Activated T-helper 1 cell treated with anti-CD3 and anti-CD28 coated beads, Interleukin-12 subunit alpha, Interleukin-12 subunit beta, Interleukin-2, Interleukin-4 antibody, amounts not matched to agents 30 ng/mL and 10 ng/mL and 1 ng/mL, durations not matched to agents 14 hours and 24 hours and 36 hours (primary cell): Measurements from ENCODE around the gene UBTF. TPM values are rescaled to one million over a fixed set of nuclear protein-coding genes. Genes with fewer than 3 reads are reported as not detected.
A peak's percentile ranks its signal among the peaks of the same experiment; 100 is the strongest.

ENCODE experiments used
- DNase-seq: peaks from one replicate; pipeline ENCODE4 v3.0.0; 2021; ENCODE audit warnings: low spot score
- H3K27ac Mint-ChIP-seq: one replicate; pipeline ENCODE4 v1.8.0; 2021; ENCODE audit warnings: mild to moderate bottlenecking, mixed read lengths
- H3K27me3 Mint-ChIP-seq: one replicate; pipeline ENCODE4 v1.8.0; 2022; ENCODE audit warnings: mild to moderate bottlenecking, moderate library complexity, mixed read lengths; ENCODE audit not compliant: insufficient read depth
- H3K36me3 Mint-ChIP-seq: one replicate; pipeline ENCODE4 v1.8.0; 2021; ENCODE audit warnings: low read depth, mixed read lengths
- H3K4me1 Mint-ChIP-seq: one replicate; pipeline ENCODE4 v1.8.0; 2021; ENCODE audit warnings: low read depth, mixed read lengths
- H3K4me3 Mint-ChIP-seq: one replicate; pipeline ENCODE4 v1.8.0; 2021; ENCODE audit warnings: mild to moderate bottlenecking, moderate library complexity, mixed read lengths
- H3K9me3 Mint-ChIP-seq: one replicate; pipeline ENCODE4 v1.8.0; 2021; ENCODE audit warnings: mixed read lengths
- intact Hi-C: fragments of 100-400 bp; cut with micrococcal nuclease; formaldehyde crosslinking; loops from one replicate; pipeline ENCODE4 v1.15.1; 2024
- total RNA-seq: library from RNA; stranded (reverse); gene quantifications from 2 replicates; pipeline ENCODE4 v1.2.3, GENCODE V29; 2022

UBTF gene
- total RNA-seq, 1 donor from 2014 or later = 215 TPM

DNA sequence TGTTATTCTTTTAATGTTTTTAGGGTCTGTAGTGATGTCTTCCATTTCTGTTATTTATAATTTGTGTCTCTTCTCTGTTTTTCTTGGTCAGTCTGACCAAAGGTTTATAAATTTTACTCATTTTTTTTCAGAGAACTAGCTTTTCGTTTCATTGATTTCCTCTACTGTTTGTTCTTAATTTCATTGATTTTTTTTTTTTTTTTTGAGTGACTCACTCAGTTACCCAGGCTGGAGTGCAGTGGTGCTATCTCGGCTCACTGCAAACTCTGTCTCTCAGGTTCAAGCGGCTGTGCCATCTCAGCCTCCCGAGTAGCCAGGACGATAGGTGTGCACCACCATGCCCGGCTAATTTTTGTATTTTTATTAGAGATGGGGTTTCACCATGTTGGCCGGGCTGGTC is 12.6 kb upstream of the UBTF start:
- peaks cover 10% of the 10 kb centered on the region for H3K27me3 Mint-ChIP-seq
- H3K4me1 Mint-ChIP-seq = peaks cover 7% of the 10 kb centered on the region
- H3K4me3 Mint-ChIP-seq = no peak overlapping the region
- no peaks in the 10 kb centered on the region for H3K36me3 Mint-ChIP-seq
- no peak for DNase-seq
- H3K27ac Mint-ChIP-seq = no peak overlapping the region
- no peaks in the 10 kb centered on the region for H3K9me3 Mint-ChIP-seq
- intact Hi-C loops = no loop called here

DNA sequence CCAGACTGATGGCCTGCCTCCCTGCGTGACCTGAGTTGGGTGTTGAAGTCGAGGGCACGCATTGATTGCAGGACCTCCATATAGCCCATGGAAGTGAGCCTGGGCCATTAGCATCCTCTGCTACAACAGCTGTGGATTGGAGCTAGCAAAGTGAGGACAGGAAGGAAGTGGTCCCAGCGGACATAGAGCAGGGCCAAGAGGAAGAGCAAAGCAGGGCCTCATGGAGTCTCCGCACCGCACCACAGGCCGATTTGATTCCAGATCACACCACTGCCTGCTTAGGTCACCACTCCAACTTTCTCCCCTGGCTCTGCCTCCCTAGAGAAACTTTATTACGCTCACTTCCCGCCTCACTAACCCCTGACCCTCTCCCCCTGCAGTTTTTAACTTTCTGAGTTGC is 10.7 kb upstream of the UBTF start:
- no peak overlapping the region for H3K27ac Mint-ChIP-seq
- H3K27me3 Mint-ChIP-seq = peaks cover 6% of the 10 kb centered on the region
- H3K36me3 Mint-ChIP-seq = no peaks in the 10 kb centered on the region

DNA sequence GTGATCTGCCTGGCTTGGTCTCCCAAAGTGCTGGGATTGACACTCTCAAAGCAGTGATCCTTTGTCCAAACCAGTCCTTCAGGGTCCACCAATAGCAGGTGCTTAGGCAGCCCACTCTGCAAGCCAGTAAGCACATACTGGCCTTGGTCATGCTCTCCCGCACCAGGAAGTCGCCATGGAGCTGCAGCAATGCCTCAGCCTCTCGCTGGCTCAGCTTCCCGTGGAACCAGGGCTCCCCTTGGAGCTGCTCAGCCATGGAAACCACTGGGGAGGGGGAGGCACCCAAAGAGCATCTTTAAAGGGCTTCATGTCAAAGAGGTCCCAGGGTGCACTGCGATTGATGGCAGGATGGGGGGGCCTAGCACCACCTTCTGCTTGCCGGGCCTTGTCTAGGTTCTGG is 9.6 kb upstream of the UBTF start:
- H3K9me3 Mint-ChIP-seq = no peaks in the 10 kb centered on the region
- DNase-seq = no peak
- H3K27me3 Mint-ChIP-seq = peaks cover 4% of the 10 kb centered on the region
- H3K27ac Mint-ChIP-seq = no peak overlapping the region
- no peaks in the 10 kb centered on the region for H3K4me1 Mint-ChIP-seq
- intact Hi-C loops = no loop called here
- H3K4me3 Mint-ChIP-seq = no peak overlapping the region
- H3K36me3 Mint-ChIP-seq = no peaks in the 10 kb centered on the region

More for the DNA sequence above, 10.7 kb upstream of the UBTF start:
- DNase-seq = no peak
- intact Hi-C loops = no loop called here
- Mint-ChIP-seq H3K4me3 (no peak overlapping the region), H3K4me1 (peaks cover 5% of the 10 kb centered on the region), H3K9me3 (no peaks in the 10 kb centered on the region)

DNA sequence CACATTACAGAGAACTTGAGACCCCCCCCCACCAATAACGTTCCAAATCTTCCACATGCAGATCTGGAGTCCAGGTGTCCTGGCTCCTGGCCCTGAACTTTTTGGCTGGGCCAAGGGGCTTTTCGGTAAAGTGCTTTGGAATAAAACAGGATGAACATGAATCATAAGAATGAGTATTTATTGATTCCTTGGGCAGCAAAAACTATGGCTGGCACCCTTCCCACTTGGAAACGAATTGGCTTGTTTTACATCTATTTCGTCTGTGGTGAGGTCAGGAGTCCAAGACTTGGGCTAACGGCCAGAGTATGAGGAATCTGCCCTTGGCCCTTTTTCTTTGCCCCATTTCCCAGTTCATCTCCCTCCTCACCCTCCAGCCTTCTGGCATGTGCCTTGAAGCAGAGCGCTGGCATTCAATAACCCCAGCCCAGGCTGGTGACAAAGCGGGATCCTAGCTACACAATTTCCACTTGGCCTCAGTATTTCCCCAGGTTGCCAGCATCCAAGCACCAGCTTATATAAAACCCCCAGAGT is 4.1 kb upstream of the UBTF start:
- Mint-ChIP-seq H3K36me3 (peaks cover 1% of the 10 kb centered on the region), H3K27me3 (peaks cover 2% of the 10 kb centered on the region), H3K27ac (no peak overlapping the region), H3K4me1 (peaks cover 16% of the 10 kb centered on the region), H3K4me3 (peak overlapping the region; percentile 26), H3K9me3 (no peaks in the 10 kb centered on the region)
- intact Hi-C loops = loop anchor here (2.0 kb wide), 1 partner anchor 23 kb away; no protein-coding TSS in a partner anchor
- DNase-seq = no peak

DNA sequence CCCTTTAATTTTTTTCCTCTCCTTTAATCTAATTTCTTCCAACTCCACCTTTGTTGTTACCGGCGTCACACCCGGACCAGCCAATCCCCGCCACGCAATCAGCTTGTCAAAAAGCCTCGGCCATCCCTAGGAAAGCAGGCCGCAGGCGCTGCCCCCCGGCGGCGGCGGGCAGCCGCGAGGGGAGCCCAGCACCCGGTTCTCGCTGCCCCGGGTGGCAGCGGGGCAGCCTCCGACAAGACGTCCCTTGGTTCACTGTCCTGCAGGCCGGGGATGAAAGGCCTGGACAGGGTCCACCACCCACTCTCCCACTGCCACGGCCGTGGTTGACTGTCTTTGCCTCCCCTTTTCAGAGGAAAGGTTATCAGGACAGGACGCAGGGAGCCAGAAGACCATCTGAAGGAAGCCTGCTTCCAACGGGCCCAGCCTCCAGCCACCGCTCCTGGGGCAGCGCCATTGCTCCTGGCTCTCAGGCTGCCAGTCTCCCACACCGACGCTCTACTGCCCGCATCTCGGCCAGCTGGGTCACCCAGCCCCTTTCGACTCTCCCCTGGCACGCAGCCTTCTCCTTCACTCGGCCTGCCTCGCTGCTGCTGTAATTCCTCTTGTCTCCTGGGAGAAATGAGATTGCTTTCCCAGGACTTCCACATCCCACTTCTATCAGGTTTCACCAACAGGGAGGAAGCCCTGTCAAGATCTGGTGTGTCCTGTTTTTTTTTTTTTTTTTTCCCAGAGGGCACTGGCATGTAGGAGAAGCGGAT is 2.8 kb upstream of the UBTF start:
- H3K4me1 Mint-ChIP-seq = peaks cover 21% of the 10 kb centered on the region
- H3K9me3 Mint-ChIP-seq = no peaks in the 10 kb centered on the region
- peaks cover 2% of the 10 kb centered on the region for H3K27me3 Mint-ChIP-seq
- peaks cover 5% of the 10 kb centered on the region for H3K36me3 Mint-ChIP-seq
- intact Hi-C loops = loop anchor here (2.0 kb wide), 1 partner anchor 25 kb away; no protein-coding TSS in a partner anchor
- peak overlapping the region; percentile 96 for H3K27ac Mint-ChIP-seq
- DNase-seq = peak; percentile 42
- peak overlapping the region; percentile 92 for H3K4me3 Mint-ChIP-seq

DNA sequence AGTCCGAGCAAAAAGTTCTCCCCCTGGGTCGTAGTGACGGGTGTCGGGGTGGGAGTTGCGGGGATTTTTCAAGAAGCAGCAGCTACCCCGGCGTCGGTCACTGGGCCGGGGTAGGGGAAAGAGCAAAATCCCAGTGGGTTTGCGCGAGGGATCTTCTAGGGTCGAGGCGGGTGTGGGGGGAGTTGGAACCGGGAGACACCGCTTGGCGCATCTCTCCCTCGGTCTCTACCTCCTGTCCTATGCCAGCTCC is 2.3 kb upstream of the UBTF start:
- Mint-ChIP-seq H3K4me3 (peak overlapping the region; percentile 92), H3K27me3 (peaks cover 2% of the 10 kb centered on the region)
- DNase-seq = no peak

DNA sequence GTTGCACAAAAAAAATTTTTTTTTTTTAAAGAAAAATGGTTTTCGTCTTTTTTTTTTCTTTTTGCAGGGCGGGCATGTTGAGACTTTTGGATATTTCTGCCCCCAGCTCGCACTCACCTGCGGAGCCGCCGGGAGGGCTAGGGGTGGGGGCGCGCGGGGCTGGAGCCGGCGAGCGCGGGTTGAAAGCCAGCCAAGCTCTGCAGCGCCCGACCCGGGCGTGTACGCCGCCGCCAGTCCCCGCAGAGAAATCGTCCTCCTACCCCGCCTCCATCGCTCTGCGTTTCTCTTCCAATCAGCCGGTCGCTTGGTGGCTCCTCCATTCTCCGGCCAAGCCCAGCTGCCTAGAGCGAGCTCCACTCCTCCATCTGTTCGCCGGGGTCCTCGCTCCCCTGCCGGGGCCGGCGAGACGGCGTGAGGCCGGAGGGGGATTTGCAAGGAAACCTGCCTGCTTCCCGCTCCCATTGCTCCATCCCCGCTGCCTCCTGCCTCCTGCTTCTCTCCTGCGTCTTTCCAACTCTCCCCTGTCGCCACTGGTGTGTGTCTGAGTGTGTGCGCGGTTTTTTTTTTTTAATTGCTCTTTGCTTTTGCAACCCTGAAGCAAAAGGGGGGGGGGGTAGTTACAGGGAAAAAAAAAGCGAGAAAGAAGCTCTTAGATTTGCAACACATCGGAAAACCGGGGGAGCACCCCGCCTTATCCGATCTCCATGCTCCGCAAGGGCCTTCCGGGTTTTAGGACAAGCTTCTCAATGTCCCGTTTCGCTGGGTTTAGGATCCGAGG is 1.8 kb upstream of the UBTF start:
- H3K27me3 Mint-ChIP-seq = peaks cover 2% of the 10 kb centered on the region
- DNase-seq = peak; percentile 67
- H3K27ac Mint-ChIP-seq = peak overlapping the region; percentile 96
- no peaks in the 10 kb centered on the region for H3K9me3 Mint-ChIP-seq
- H3K4me1 Mint-ChIP-seq = peaks cover 30% of the 10 kb centered on the region
- intact Hi-C loops = loop anchor here (1.0 kb wide), 3 partner anchors 87 to 282 kb away; partner anchors contain the start of genes GPATCH8, RUNDC3A and SLC25A39
- H3K4me3 Mint-ChIP-seq = peak overlapping the region; percentile 92
- H3K36me3 Mint-ChIP-seq = peaks cover 13% of the 10 kb centered on the region

More for the DNA sequence above, 2.3 kb upstream of the UBTF start:
- Mint-ChIP-seq H3K9me3 (no peaks in the 10 kb centered on the region), H3K4me1 (peaks cover 25% of the 10 kb centered on the region), H3K27ac (peak overlapping the region; percentile 96), H3K36me3 (peaks cover 9% of the 10 kb centered on the region)
- intact Hi-C loops = loop anchor here (1.0 to 2.0 kb wide), 4 partner anchors 25 to 282 kb away; partner anchors contain the start of genes GPATCH8, RUNDC3A and SLC25A39

DNA sequence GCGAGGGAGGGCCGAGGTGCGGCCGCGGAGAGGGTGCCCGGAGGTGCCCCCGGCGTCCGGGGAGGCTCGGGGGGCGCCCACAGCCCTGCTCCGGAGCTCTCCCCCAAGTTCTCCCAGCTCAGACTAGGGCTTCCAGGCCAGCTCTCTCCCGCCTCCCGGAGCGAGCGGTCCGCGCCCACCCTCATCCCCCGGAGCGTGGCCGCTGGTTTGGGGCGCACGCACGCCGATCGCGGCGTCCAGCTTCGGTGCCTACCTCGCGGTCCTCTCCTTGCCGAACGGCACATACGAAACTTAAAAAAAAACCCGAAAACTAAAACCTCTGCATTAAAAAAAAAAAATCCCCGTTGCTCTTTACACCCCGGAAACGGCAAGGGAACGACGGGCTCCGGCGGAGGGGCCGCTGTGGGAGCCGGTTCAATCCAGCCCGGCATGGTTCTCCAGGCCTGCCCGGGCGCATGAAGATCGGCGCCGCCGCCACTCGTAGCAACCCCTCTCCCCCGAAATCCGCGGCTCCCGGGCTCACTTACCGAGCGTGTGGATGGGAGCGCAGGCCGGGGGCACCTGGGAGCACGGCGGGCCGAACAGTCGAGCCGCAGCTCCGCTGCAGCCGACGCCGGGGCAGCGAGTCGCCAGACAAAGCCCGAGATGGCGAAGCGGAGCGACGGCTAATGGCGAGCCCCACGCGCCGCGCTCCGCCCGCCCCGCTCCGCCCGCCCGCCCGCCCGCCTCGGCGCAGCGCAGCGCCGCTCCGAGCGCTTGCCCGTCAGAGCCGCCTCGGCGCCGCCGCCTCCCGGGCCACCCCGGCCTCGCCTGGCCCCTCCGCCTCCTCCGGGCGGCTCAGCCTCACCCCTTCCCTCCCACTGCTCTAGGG is 973 bp upstream of the UBTF start:
- H3K9me3 Mint-ChIP-seq = no peaks in the 10 kb centered on the region
- peaks cover 2% of the 10 kb centered on the region for H3K27me3 Mint-ChIP-seq
- H3K36me3 Mint-ChIP-seq = peaks cover 21% of the 10 kb centered on the region
- intact Hi-C loops = loop anchor here (1.0 kb wide), 3 partner anchors 88 to 283 kb away; partner anchors contain the start of genes GPATCH8, RUNDC3A and SLC25A39
- DNase-seq = peak; percentile 45
- peak overlapping the region; percentile 92 for H3K4me3 Mint-ChIP-seq
- peaks cover 38% of the 10 kb centered on the region for H3K4me1 Mint-ChIP-seq
- H3K27ac Mint-ChIP-seq = peak overlapping the region; percentile 96

DNA sequence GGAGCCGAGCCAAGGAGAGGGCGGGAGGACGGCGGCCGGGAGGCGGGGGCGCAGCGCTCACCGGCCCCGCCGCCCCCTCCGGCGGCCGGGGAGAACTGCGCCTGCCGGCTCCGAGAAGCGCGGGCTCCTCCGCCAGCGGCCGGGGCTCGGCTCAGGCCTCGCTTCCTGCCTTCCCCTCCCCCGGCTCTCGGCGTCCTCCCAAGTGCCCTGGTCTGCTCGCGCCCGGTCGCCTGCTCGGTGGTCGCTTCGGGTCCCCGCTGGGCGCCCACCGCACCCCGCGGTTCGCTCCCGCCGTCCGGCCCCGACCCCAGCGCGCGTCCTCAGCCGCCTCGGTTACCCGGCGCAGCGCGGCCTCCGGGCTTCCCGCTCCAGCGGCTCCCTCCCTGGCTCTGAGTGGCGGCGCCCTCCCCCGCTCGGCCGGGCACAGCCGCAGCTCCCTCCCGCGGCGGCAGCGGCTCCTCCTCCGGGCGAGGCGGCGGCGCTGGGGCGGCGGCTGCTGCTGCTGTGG is 313 bp downstream of the UBTF start:
- H3K36me3 Mint-ChIP-seq = peaks cover 28% of the 10 kb centered on the region
- peak; percentile 69 for DNase-seq
- H3K27ac Mint-ChIP-seq = no peak overlapping the region
- no peak overlapping the region for H3K4me3 Mint-ChIP-seq
- intact Hi-C loops = no loop called here
- H3K9me3 Mint-ChIP-seq = no peaks in the 10 kb centered on the region
- H3K27me3 Mint-ChIP-seq = peaks cover 2% of the 10 kb centered on the region
- peaks cover 38% of the 10 kb centered on the region for H3K4me1 Mint-ChIP-seq

DNA sequence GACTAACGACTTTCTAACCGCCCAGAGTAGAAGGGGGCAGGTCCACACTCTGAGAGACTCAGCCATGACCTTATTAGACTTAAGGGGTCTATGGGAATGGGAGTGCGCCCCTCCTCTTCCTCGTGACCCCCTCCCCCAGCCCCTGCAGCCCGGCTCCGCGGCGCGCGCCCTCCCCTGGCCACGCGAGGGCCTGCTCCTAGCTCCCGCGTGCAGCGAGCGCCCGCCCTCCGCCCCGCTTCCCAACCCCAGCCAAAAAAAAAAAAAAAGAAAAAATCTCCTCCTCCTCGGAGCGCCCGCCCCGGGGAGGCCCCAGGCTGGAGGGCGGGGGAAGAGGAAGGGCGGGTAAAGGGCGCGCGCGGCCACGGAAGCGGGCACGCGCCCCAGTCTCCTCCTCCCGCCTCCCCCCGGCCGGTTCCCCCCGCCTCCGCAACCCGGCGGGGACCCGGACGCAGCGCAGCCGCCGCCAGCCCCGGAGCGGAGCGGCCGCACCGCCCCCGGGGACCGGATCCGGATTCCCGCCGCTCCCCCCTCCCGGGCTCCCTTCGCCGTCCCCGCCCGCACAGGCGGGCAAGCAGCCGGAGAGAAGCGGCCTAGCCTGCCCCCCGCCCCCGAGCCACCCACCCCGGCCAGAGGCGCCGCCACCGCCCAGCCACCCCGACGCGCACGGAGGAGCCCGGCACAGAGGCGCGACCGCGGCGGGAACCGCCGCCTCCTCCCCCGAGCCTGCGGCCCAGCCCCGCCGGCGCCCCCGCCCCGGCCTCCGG is 949 bp downstream of the UBTF start:
- peak overlapping the region; percentile 98 for H3K4me3 Mint-ChIP-seq
- H3K36me3 Mint-ChIP-seq = peaks cover 35% of the 10 kb centered on the region
- intact Hi-C loops = loop anchor here (1.0 kb wide), 4 partner anchors 8 to 77 kb away; partner anchors contain the start of genes HROB and TMUB2
- DNase-seq = peak; percentile 86
- peak overlapping the region; percentile 96 for H3K27ac Mint-ChIP-seq
- H3K4me1 Mint-ChIP-seq = peaks cover 45% of the 10 kb centered on the region
- no peaks in the 10 kb centered on the region for H3K9me3 Mint-ChIP-seq
- H3K27me3 Mint-ChIP-seq = no peaks in the 10 kb centered on the region

DNA sequence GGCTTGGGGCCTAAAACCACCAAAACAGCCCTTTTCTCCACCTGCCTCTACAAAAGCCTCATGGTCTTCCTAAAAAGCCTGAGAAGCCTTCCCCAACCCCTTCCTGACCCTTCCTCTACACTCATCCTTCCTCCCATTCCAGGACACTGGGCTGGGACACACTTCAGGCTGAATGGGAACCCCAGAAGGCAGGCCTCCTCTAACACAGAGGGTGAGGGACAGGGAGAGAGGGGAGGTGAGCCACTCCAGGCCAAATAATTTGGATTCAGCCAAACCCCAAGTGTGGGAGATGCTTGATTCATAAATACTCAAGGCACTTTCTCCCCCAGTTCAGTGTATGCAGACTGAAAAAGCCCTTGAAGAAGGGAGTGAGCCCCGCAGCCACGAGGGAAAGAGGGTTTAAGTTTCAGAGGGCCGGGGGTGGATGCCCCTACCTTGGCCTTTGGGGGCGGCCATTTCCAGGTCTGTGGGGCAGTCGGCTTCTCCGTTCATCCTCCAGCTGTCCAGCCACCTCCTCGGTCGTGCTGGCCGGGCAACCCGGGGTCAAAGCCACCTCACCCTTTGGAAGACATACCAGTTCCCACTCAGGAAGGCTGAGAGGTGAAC is 1.6 kb downstream of the UBTF start:
- Mint-ChIP-seq H3K27me3 (no peaks in the 10 kb centered on the region), H3K4me3 (peak overlapping the region; percentile 98), H3K36me3 (peaks cover 40% of the 10 kb centered on the region), H3K9me3 (no peaks in the 10 kb centered on the region), H3K27ac (peak overlapping the region; percentile 96), H3K4me1 (peaks cover 47% of the 10 kb centered on the region)
- DNase-seq = no peak
- intact Hi-C loops = loop anchor here (1.0 kb wide), 4 partner anchors 8 to 77 kb away; partner anchors contain the start of genes HROB and TMUB2
